GM12872 (cell line): ENCODE data around the gene ELFN2.

Source experiments
- CTCF ChIP-seq: IDR thresholded peaks from 3 replicates; pipeline ENCODE4 v1.5.1; 2011; ENCODE audit warnings: low read depth, mild to moderate bottlenecking, low read length, moderate library complexity; ENCODE audit not compliant: insufficient read depth

The ELFN2 gene

GRCh38 chr22:37396488-37397084 is 30.7 kb downstream of the ELFN2 start:
- no peak for TF ChIP-seq CTCF

GRCh38 chr22:37394341-37394740 is 32.9 kb downstream of the ELFN2 start:
- no peak for TF ChIP-seq CTCF

GRCh38 chr22:37393746-37394145 is 33.5 kb downstream of the ELFN2 start:
- no peak for TF ChIP-seq CTCF

- TF ChIP-seq CTCF, result no peak
Observed at GRCh38 chr22:37392721-37393328, 34.5 kb downstream of the ELFN2 start.

- TF ChIP-seq CTCF, result no peak
Observed at GRCh38 chr22:37391702-37392101, 35.6 kb downstream of the ELFN2 start.

- no peak for TF ChIP-seq CTCF
Observed at GRCh38 chr22:37390075-37390474, 37.2 kb downstream of the ELFN2 start.

- no peak for TF ChIP-seq CTCF
Observed at GRCh38 chr22:37388538-37388937, 38.7 kb downstream of the ELFN2 start.
